Measurements from ENCODE around the gene MICA.

- TF ChIP-seq GATA2 (IDR thresholded peaks at IDR 0.05; ENCODE audit: low read depth, low read length) (no peak), GATA3 (IDR thresholded peaks at IDR 0.05; ENCODE audit: low read depth, low read length) (no peak)
Observed at GRCh38 chr6:31366693-31367470, 36.5 kb upstream of the MICA start.

Measured in SH-SY5Y (cell line).